GM12865 (cell line): ENCODE data around the gene PTPN6.

Source experiments
- DNase-seq: peaks from one replicate; pipeline ENCODE4 v3.0.0; 2010; ENCODE audit warnings: low read depth
- H3K4me3 ChIP-seq: 2 replicates; pipeline ENCODE4 v1.5.1; 2011; ENCODE audit warnings: mild to moderate bottlenecking, low read depth, low read length, control low read depth
- TF ChIP-seq, protein P1 (sequence below): IDR thresholded peaks from 2 replicates; pipeline ENCODE4 v1.5.1; 2011; ENCODE audit warnings: low read length, control low read depth, low read depth, inconsistent platforms; ENCODE audit not compliant: insufficient read depth; ENCODE audit errors: missing control alignments

PTPN6 gene

DNA sequence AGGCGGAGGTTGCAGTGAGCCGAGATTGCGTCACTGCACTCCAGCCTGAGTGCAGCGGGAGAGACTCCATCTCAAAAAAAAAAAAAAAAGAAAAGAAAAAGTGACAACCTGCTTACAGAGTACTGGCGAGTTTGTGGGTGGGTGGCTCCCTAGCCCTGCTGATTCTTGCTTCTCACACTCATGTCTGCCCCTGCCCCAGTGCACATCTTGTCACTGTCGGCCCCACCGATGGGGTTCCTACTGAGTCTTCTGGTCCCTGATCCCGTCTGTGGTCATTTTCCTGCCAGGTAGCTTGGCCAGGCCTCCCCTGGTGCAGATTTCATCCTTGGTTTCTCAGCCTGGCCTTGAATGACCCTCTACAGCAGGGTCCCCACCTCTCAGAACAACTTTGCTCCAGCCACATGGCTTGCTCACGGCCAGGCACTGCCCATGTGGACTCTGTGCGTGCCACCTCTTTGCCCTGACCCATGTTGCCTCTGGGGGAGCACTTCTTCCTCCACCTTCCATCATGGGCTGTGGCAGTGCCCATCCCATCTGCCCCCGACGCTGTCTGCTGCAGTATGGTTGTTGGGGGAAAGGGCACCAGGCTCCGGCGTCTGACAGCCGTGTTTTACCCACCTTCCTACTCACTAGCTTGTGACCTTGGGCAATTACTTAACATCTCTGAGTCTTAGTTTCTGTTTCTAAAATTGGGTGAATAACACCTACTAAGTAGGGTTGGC is 2.1 kb upstream of the PTPN6 start:
- H3K4me3 ChIP-seq: peak overlapping the region; percentile 32
- DNase-seq: peak; percentile 62
- TF ChIP-seq, protein P1, sequence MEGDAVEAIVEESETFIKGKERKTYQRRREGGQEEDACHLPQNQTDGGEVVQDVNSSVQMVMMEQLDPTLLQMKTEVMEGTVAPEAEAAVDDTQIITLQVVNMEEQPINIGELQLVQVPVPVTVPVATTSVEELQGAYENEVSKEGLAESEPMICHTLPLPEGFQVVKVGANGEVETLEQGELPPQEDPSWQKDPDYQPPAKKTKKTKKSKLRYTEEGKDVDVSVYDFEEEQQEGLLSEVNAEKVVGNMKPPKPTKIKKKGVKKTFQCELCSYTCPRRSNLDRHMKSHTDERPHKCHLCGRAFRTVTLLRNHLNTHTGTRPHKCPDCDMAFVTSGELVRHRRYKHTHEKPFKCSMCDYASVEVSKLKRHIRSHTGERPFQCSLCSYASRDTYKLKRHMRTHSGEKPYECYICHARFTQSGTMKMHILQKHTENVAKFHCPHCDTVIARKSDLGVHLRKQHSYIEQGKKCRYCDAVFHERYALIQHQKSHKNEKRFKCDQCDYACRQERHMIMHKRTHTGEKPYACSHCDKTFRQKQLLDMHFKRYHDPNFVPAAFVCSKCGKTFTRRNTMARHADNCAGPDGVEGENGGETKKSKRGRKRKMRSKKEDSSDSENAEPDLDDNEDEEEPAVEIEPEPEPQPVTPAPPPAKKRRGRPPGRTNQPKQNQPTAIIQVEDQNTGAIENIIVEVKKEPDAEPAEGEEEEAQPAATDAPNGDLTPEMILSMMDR: peak; percentile 24

- peak; percentile 71 for DNase-seq
- TF ChIP-seq, protein P1: peak; percentile 61
- H3K4me3 ChIP-seq: peak overlapping the region; percentile 76
Observed at GRCh38 chr12:6950401-6950801, 755 bp upstream of the PTPN6 start.

- peak overlapping the region; percentile 76 for H3K4me3 ChIP-seq
- DNase-seq: no peak
- TF ChIP-seq, protein P1: no peak
Observed at GRCh38 chr12:6951551-6952120, 480 bp downstream of the PTPN6 start.

DNA sequence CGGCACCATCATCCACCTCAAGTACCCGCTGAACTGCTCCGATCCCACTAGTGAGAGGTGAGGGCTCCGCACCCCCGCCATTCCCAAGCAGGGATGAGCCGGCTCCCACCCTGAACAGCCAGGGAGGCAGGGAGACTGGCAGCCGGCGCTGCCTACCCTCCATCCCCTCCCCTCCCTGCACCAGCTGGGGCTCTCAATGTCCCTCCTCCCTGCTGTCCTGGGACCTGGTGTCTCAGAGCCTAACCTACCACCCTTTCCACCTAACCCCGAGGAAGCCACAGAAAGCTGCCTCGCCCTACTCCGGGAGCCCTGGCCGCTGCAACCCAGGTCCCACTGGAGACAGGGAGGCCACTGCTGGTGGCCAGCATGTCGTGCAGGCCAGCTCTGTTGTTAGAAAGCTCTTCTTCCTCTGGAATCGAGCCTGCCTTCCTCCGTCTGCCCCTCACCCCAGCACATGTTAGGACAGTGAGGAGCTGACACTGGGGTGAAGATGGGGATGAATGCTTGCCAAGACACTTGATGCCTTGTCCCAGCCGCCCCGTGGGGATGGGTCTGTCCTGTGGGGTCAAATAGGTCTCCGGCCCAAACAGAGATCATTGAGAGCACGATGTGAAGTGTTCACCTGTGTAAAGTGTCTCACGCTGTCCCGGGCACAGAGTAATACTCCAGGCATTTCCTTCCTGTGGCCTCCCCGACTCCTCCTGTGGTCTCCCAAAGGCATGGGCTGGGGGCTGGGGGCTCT is 1.1 kb downstream of the PTPN6 start:
- no peak for DNase-seq

GRCh38 chr12:6952863-6953441 is 1.8 kb downstream of the PTPN6 start:
- peak overlapping the region; percentile 76 for H3K4me3 ChIP-seq
- no peak for DNase-seq
- TF ChIP-seq, protein P1: no peak

More for the DNA sequence above, 1.1 kb downstream of the PTPN6 start:
- TF ChIP-seq, protein P1: no peak
- peak overlapping the region; percentile 76 for H3K4me3 ChIP-seq

DNA sequence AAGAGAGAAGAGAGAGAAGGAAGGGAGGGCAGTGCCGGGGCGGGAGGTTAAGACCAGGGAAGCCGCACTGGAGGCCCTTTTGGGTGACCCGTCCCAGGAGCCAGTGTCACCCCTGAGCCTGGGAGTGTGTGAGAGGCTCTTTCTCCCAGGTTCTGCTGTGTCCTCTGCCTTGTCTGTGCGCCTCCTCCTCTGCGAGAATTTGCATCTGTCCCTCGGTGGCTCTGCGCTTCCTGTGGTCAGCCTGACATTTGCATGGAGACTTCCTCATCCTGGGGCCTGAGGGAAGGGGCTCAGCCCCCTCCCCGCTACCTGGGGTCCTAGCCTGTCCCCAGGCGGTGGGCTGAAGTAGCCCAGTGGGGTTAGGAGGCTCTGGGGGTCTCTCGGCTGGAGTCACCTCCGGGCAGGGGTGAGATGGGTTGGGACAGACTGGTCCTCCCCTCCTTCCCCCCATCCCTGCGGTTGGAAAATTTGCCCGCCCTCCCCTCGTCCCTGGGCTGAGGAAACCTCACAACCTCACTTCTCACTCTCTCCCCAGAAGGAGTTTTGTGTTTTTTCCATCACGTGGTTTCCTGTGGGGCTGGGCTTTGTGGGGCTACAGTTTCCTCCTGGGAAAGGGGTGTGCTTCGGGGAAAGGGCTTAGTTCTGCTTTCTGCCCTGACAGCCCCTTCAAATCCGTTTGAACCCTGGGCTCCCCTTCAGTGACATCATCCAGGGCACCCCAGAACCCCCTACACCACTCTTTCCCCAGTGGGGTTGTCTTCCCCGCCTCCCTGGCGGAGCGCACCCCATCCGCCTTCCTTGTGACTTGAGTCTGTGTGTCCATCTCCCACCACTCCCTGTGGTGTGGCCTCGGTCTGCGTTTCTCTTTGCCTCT is 2.5 kb downstream of the PTPN6 start:
- H3K4me3 ChIP-seq: peak overlapping the region; percentile 76
- TF ChIP-seq, protein P1: no peak
- DNase-seq: peak; percentile 96
